H1 (cell line): ENCODE data around the gene GSG1L. TPM values are rescaled to one million over a fixed set of nuclear protein-coding genes. Genes with fewer than 3 reads are reported as not detected.
A peak's percentile ranks its signal among the peaks of the same experiment; 100 is the strongest.

Experiments
- CTCF ChIA-PET: fragments of 300-600 bp; sonication (Branson Sonifier 250); formaldehyde crosslinking; loops from one replicate; lab custom pipeline; 2021; ENCODE audit not compliant: partially characterized antibody; lab: Charles Lee
- POLR2A ChIA-PET: fragments of 300-600 bp; sonication (Branson Sonifier 250); formaldehyde crosslinking; loops from one replicate; lab custom pipeline; 2021; ENCODE audit warnings: inconsistent platforms; ENCODE audit not compliant: partially characterized antibody; lab: Charles Lee
- DNase-seq, 2 experiments: peaks; one replicate each; pipeline versions ENCODE4 v3.0.0 to v3.0.0-alpha.2; 2010 to 2022; ENCODE audit warnings: low spot score in 2 of 2, low read depth in 1 of 2, mixed read lengths in 1 of 2
- FAIRE-seq: peaks from 2 replicates; lab custom pipeline; 2011; peaks lifted over from hg19 to GRCh38; lab: Jason Lieb, UNC
- H2AFZ ChIP-seq: 2 replicates; pipeline ENCODE4 v1.8.1; 2012; ENCODE audit warnings: low read length, inconsistent platforms
- H2AK5ac ChIP-seq: 2 replicates; pipeline ENCODE4 v1.6.1; 2013; ENCODE audit warnings: low read depth, low read length
- H2BK120ac ChIP-seq: replicated peaks from 2 replicates; pipeline ENCODE3; 2013; ENCODE audit warnings: low read depth, low read length, inconsistent platforms
- H2BK12ac ChIP-seq: 2 replicates; pipeline ENCODE4 v1.6.1; 2013; ENCODE audit warnings: low read depth, low read length
- H2BK15ac ChIP-seq: 2 replicates; pipeline ENCODE4 v1.6.1; 2013; ENCODE audit warnings: low read length
- H2BK20ac ChIP-seq: 2 replicates; pipeline ENCODE4 v1.6.1; 2013; ENCODE audit warnings: low read length
- H2BK5ac ChIP-seq: 2 replicates; pipeline ENCODE4 v1.6.1; 2013; ENCODE audit warnings: low read depth, low read length
- H3K14ac ChIP-seq: 2 replicates; pipeline ENCODE4 v1.6.1; 2013; ENCODE audit warnings: inconsistent platforms; ENCODE audit not compliant: insufficient read length
- H3K18ac ChIP-seq: 2 replicates; pipeline ENCODE4 v1.6.1; 2013; ENCODE audit warnings: low read length; ENCODE audit errors: extremely low read depth
- H3K23ac ChIP-seq: 2 replicates; pipeline ENCODE4 v1.6.1; 2013; ENCODE audit warnings: inconsistent platforms; ENCODE audit not compliant: insufficient read length
- H3K23me2 ChIP-seq: 2 replicates; pipeline ENCODE4 v1.6.1; 2013; ENCODE audit warnings: low read depth, low read length
- H3K27ac ChIP-seq: 2 replicates; pipeline ENCODE4 v1.6.1; 2011; ENCODE audit warnings: low read depth, low read length, inconsistent platforms
- H3K27me3 ChIP-seq, 4 experiments: replicated peaks in 1 of 4; 1 replicate in 1 of 4; 2 replicates in 3 of 4; pipeline versions ENCODE4 v1.6.1 to v1.8.1; 2011 to 2013; ENCODE audit warnings: low read length in 3 of 4, mild to moderate bottlenecking in 3 of 4, inconsistent platforms in 2 of 4, mixed read lengths in 2 of 4, moderate library complexity in 1 of 4; ENCODE audit not compliant: control insufficient read depth in 3 of 4, insufficient read depth in 3 of 4; ENCODE audit errors: extremely low read depth in 1 of 4
- H3K36me3 ChIP-seq, 4 experiments: 2 replicates each; pipeline versions ENCODE4 v1.6.1 to v1.8.1; 2011 to 2013; ENCODE audit warnings: mild to moderate bottlenecking in 4 of 4, low read length in 3 of 4, moderate library complexity in 2 of 4, control low read depth in 1 of 4, inconsistent platforms in 1 of 4; ENCODE audit not compliant: insufficient read depth in 4 of 4, control insufficient read depth in 2 of 4
- H3K4ac ChIP-seq: replicated peaks from 2 replicates; pipeline ENCODE3; 2013; ENCODE audit warnings: low read length, low read depth, mixed read lengths, inconsistent platforms; ENCODE audit not compliant: insufficient read length
- H3K4me1 ChIP-seq, 4 experiments: replicated peaks in 1 of 4; 1 replicate in 1 of 4; 2 replicates in 3 of 4; pipeline versions ENCODE4 v1.6.1 to v1.8.1; 2011 to 2013; ENCODE audit warnings: low read length in 3 of 4, inconsistent platforms in 2 of 4, mixed read lengths in 1 of 4; ENCODE audit not compliant: insufficient read depth in 4 of 4, control insufficient read depth in 3 of 4
- H3K4me2 ChIP-seq, 2 experiments: 2 replicates each; pipeline versions ENCODE4 v1.6.1 to v1.8.1; 2011 to 2013; ENCODE audit warnings: low read depth in 2 of 2, low read length in 2 of 2, control low read depth in 1 of 2, inconsistent platforms in 1 of 2, mild to moderate bottlenecking in 1 of 2; ENCODE audit not compliant: insufficient read depth in 1 of 2
- H3K4me3 ChIP-seq, 4 experiments: fragments of 200-600, 300-600 bp in 1 of 4; sonication (generic), shearing (Covaris generic), sonication (Bioruptor Twin) in 1 of 4; 2 replicates each; pipeline versions ENCODE4 v1.5.1 to v1.8.1; 2011 to 2016; ENCODE audit warnings: low read length in 4 of 4, low read depth in 3 of 4, control low read depth in 2 of 4, inconsistent platforms in 2 of 4, mild to moderate bottlenecking in 2 of 4, mixed read lengths in 1 of 4, moderate library complexity in 1 of 4; ENCODE audit not compliant: insufficient read depth in 2 of 4; ENCODE audit errors: extremely low read depth in 1 of 4
- H3K56ac ChIP-seq: replicated peaks from 2 replicates; pipeline ENCODE3; 2013; ENCODE audit warnings: low read depth, mild to moderate bottlenecking, mixed read lengths, low read length, inconsistent platforms; ENCODE audit not compliant: insufficient read length
- H3K79me1 ChIP-seq: 2 replicates; pipeline ENCODE4 v1.6.1; 2013; ENCODE audit warnings: low read depth, low read length, control low read depth
- H3K79me2 ChIP-seq, 2 experiments: 2 replicates each; pipeline versions ENCODE4 v1.6.1 to v1.8.1; 2012 to 2013; ENCODE audit warnings: low read length in 2 of 2, mild to moderate bottlenecking in 2 of 2, inconsistent platforms in 1 of 2; ENCODE audit not compliant: insufficient read depth in 2 of 2, control insufficient read depth in 1 of 2
- H3K9ac ChIP-seq, 4 experiments: replicated peaks in 1 of 4; 1 replicate in 1 of 4; 2 replicates in 3 of 4; pipeline versions ENCODE4 v1.6.1 to v1.8.1; 2011 to 2013; ENCODE audit warnings: low read depth in 3 of 4, low read length in 3 of 4, control low read depth in 2 of 4, mild to moderate bottlenecking in 2 of 4, moderate library complexity in 2 of 4, inconsistent platforms in 1 of 4; ENCODE audit errors: extremely low read depth in 1 of 4
- H3K9me3 ChIP-seq, 2 experiments: 2 replicates each; pipeline versions ENCODE4 v1.6.1 to v1.8.1; 2012 to 2013; ENCODE audit warnings: mild to moderate bottlenecking in 2 of 2, moderate library complexity in 2 of 2, control low read depth in 1 of 2, inconsistent platforms in 1 of 2, low read depth in 1 of 2, low read length in 1 of 2, mixed read lengths in 1 of 2; ENCODE audit not compliant: insufficient read depth in 2 of 2
- H4K20me1 ChIP-seq, 2 experiments: replicated peaks in 1 of 2; 2 replicates each; pipeline versions ENCODE3 to v1.8.1; 2011 to 2013; ENCODE audit warnings: inconsistent platforms in 2 of 2, low read length in 2 of 2, mild to moderate bottlenecking in 1 of 2; ENCODE audit not compliant: insufficient read depth in 2 of 2, control insufficient read depth in 1 of 2
- H4K5ac ChIP-seq: 2 replicates; pipeline ENCODE4 v1.6.1; 2013; ENCODE audit warnings: low read length, low read depth, mixed read lengths, inconsistent platforms; ENCODE audit not compliant: insufficient read length
- H4K8ac ChIP-seq: 2 replicates; pipeline ENCODE4 v1.8.0; 2013; ENCODE audit warnings: mild to moderate bottlenecking, moderate library complexity, low read length, inconsistent platforms; ENCODE audit not compliant: insufficient read depth; ENCODE audit errors: extremely low read depth
- H4K91ac ChIP-seq: replicated peaks from 2 replicates; pipeline ENCODE3; 2013; ENCODE audit warnings: low read length, mixed read lengths, inconsistent platforms; ENCODE audit not compliant: insufficient read length
- CHD2 ChIP-seq: IDR thresholded peaks from 2 replicates; pipeline ENCODE4 v1.6.1; 2012; ENCODE audit warnings: low read length, improper control_type of control experiment
- RNF2 ChIP-seq: fragments of 200-900, 300-1000 bp; sonication (generic); IDR thresholded peaks from 2 replicates; pipeline ENCODE4 v1.7.1; 2016; ENCODE audit warnings: borderline replicate concordance, low read depth, mild to moderate bottlenecking, antibody characterized with exemption, low read length; ENCODE audit not compliant: poor library complexity, severe bottlenecking; ENCODE audit errors: missing control alignments
- SP1 ChIP-seq: IDR thresholded peaks from 2 replicates; pipeline ENCODE4 v1.6.1; 2011; ENCODE audit warnings: low read depth, low read length
- WGBS, 2 experiments: shearing (Covaris generic) in 1 of 2; methylation state at CpG; one replicate each; pipeline versions ENCODE4 v1.1.6 to v1.1.7; 2013 to 2015; ENCODE audit warnings: low lambda C conversion rate in 2 of 2, mixed read lengths in 2 of 2, inconsistent platforms in 1 of 2, low coverage in 1 of 2, missing lambda C conversion rate in 1 of 2; ENCODE audit not compliant: insufficient replicate concordance in 2 of 2, insufficient coverage in 1 of 2, insufficient read length in 1 of 2; ENCODE audit errors: extremely low coverage in 1 of 2, missing lambda C conversion rate in 1 of 2; 5-methylcytosine and 5-hydroxymethylcytosine counted together
- polyA plus RNA-seq, 7 experiments: library from polyadenylated mRNA; depleted of rRNA in 3 of 7; stranded (reverse) in 5 of 7; unstranded in 2 of 7; fragments of >200 nt in 5 of 7; fragments of 200-250 nt in 2 of 7; gene quantifications; 1 replicate in 5 of 7; 2 replicates in 1 of 7; 4 replicates in 1 of 7; pipeline versions ENCODE4 v1.2.1 to v1.2.3, GENCODE V29; 2011 to 2013; ENCODE audit warnings: missing spikeins in 2 of 7, mixed read lengths in 2 of 7
- total RNA-seq: library from RNA; stranded (reverse); fragmentation: NEBNext Ultra II Directional; extraction: Animal tissue kit (Norgen Biotek cat#: 25700); gene quantifications from 2 replicates; pipeline ENCODE4 v1.2.1, GENCODE V29; 2021

The GSG1L gene
- total and polyA plus RNA-seq, 2 of the 8 experiments (the other 6 are each of a cell fraction or from before 2014, with no cell fraction given), result 0.71 to 1.1 TPM

DNA sequence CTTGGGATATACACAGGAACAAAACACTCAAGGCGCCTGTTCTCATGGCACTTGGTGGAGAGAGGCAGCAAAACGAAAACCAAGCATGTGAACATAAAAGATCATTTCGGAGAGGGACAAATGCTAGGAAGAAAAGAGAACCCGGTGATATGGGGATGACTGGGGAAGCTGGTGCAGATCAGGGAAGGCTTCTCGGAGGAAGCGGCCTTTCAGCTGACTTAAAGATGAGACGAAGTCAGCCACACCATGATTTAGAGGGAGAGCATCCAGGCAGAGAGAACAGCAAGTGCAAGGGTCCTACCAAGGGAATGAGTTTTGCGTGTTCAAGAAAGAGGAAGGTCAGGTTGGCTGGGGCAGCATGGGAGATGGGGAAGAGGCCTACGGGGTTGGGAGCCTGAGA, 262.7 kb downstream of the GSG1L start:
- Histone ChIP-seq H3K27ac (no peak overlapping the region), H3K18ac (no peak overlapping the region), H2BK5ac (no peak overlapping the region), H2BK20ac (peak overlapping the region; percentile 61; the same call in 1 of the 2 replicates), H3K36me3 (no peaks in the 10 kb centered on the region), H2AFZ (no peak overlapping the region), H3K56ac (no peak overlapping the region), H3K9me3 (no peaks in the 10 kb centered on the region), H3K14ac (no peak overlapping the region), H4K8ac (no peak overlapping the region), H4K5ac (no peak overlapping the region), H3K4me2 (no peak overlapping the region), H3K4me3 (no peak overlapping the region), H3K23me2 (peaks cover 6% of the 10 kb centered on the region), H3K79me1 (no peaks in the 10 kb centered on the region), H4K91ac (no peak overlapping the region), H2BK120ac (no peak overlapping the region), H3K4ac (no peak overlapping the region), H3K27me3 (no peaks in the 10 kb centered on the region; a peak in 1 of 7 replicates), H4K20me1 (peaks cover 0 to 1% of the 10 kb centered on the region in 2 experiments), H2AK5ac (no peak overlapping the region), H3K9ac (no peak overlapping the region), H2BK12ac (no peak overlapping the region), H3K23ac (no peak overlapping the region), H2BK15ac (no peak overlapping the region), H3K4me1 (peaks cover 0 to 4% (median 1%) of the 10 kb centered on the region in 4 experiments; a peak in 3 of 7 replicates), H3K79me2 (no peaks in the 10 kb centered on the region)
- DNase-seq, result no peak
- TF ChIP-seq CHD2 (no peak), RNF2 (no peak), SP1 (no peak)
- no peak for FAIRE-seq
- CTCF ChIA-PET, result interaction anchor here (1.2 to 4.1 kb wide), 5 partner anchors 9 to 67 kb away, joined by 3 to 15 read pairs (median 11); no protein-coding TSS in a partner anchor
- POLR2A ChIA-PET, result interaction anchor here (1.5 kb wide), 1 partner anchor 11 kb away, joined by 3 read pairs; no protein-coding TSS in a partner anchor
- WGBS, 2 experiments, result 81% methylated on average over 9 of the region's 9 CpGs; no CpG with 5 or more reads in 1 of the 2 experiments
